K562 (cell line): ENCODE measurements around the gene ZSCAN12. TPM values are rescaled to one million over a fixed set of nuclear protein-coding genes. Genes with fewer than 3 reads are reported as not detected.
A peak's percentile ranks its signal among the peaks of the same experiment; 100 is the strongest.

Experiments
- ATF7 ChIP-seq: fragments of 450-650 bp; IDR thresholded peaks from 2 replicates; pipeline ENCODE4 v1.7.1; 2014; ENCODE audit warnings: mild to moderate bottlenecking, moderate library complexity
- CCAR2 ChIP-seq: fragments of 200-400 bp; formaldehyde crosslinking; IDR thresholded peaks from 2 replicates; pipeline ENCODE4 v1.6.1; 2017; ENCODE audit warnings: mild to moderate bottlenecking, low read depth, low read length
- E2F1 ChIP-seq: sonication (generic); formaldehyde crosslinking; IDR thresholded peaks from 2 replicates; pipeline ENCODE4 v1.8.1; 2023; ENCODE audit warnings: mild to moderate bottlenecking, missing genetic modification reagents, moderate library complexity
- FOSL1 ChIP-seq: fragments of 200-800 bp; sonication (Bioruptor generic); conservative IDR thresholded peaks from 2 replicates; pipeline ENCODE4 v1.6.1; 2016; ENCODE audit warnings: missing genetic modification characterization, missing compliant biosample characterization
- HNRNPLL ChIP-seq: fragments of 200-400 bp; formaldehyde crosslinking; IDR thresholded peaks from 2 replicates; pipeline ENCODE4 v1.6.1; 2017; ENCODE audit warnings: low read length, low read depth, mild to moderate bottlenecking; ENCODE audit not compliant: poor library complexity, severe bottlenecking
- NRF1 ChIP-seq, 2 experiments: fragments of 450-650 bp; IDR thresholded peaks in 1 of 2; conservative IDR thresholded peaks in 1 of 2; 2 replicates each; pipeline ENCODE4 v1.6.1; 2014; ENCODE audit warnings: mild to moderate bottlenecking in 2 of 2
- POLR2AphosphoS5 ChIP-seq: IDR thresholded peaks from 2 replicates; pipeline ENCODE4 v1.6.1; 2011; ENCODE audit warnings: mild to moderate bottlenecking, low read depth, low read length, moderate library complexity; ENCODE audit not compliant: control insufficient read depth, insufficient read depth
- RBBP5 ChIP-seq: fragments of 200-600 bp; sonication (generic); IDR thresholded peaks from 2 replicates; pipeline ENCODE4 v1.6.1; 2012; ENCODE audit warnings: borderline replicate concordance, mild to moderate bottlenecking, low read length, control low read depth, inconsistent platforms; ENCODE audit not compliant: insufficient read depth, poor library complexity, severe bottlenecking
- STAT6 ChIP-seq: sonication (generic); formaldehyde crosslinking; IDR thresholded peaks from 2 replicates; pipeline ENCODE4 v1.8.1; 2023; ENCODE audit warnings: mild to moderate bottlenecking, missing genetic modification reagents
- TAF15 ChIP-seq: fragments of 200-400 bp; formaldehyde crosslinking; IDR thresholded peaks from 2 replicates; pipeline ENCODE4 v1.6.1; 2017; ENCODE audit warnings: mild to moderate bottlenecking, low read depth, low read length, moderate library complexity
- TBP ChIP-seq: optimal IDR thresholded peaks from 2 replicates; pipeline ENCODE3; 2011; ENCODE audit warnings: low read depth, low read length, improper control_type of control experiment
- TCF3 ChIP-seq: sonication (generic); formaldehyde crosslinking; IDR thresholded peaks from 2 replicates; pipeline ENCODE4 v1.4.0; 2020; ENCODE audit warnings: mild to moderate bottlenecking, missing genetic modification reagents
- TFAM ChIP-seq: fragments of 250-450 bp; sonication (Bioruptor Pico); conservative IDR thresholded peaks from 2 replicates; pipeline ENCODE4 v1.5.0; 2021; ENCODE audit warnings: mild to moderate bottlenecking, moderate library complexity
- polyA plus RNA-seq, 8 experiments: library from polyadenylated mRNA; depleted of rRNA in 4 of 8; stranded (reverse) in 5 of 8; unstranded in 3 of 8; fragments of >200 nt; fragmentation: Nextera tagmentation in 2 of 8; fragmentation: Illumina TruSeq in 1 of 8; extraction: Ambion mirVana in 2 of 8; extraction: Trizol in 1 of 8; gene quantifications; 2 replicates each; pipeline versions ENCODE4 v1.2.1 to v1.2.3, GENCODE V29; 2011 to 2014; ENCODE audit warnings: inconsistent platforms in 1 of 8, missing spikeins in 1 of 8
- total RNA-seq, 7 experiments: library from RNA; depleted of rRNA in 6 of 7; stranded (reverse); fragments of >200 nt in 6 of 7; fragmentation: Illumina TruSeq in 2 of 7; extraction: Trizol in 2 of 7; gene quantifications; 2 replicates each; pipeline versions ENCODE4 v1.2.1 to v1.2.3, GENCODE V29; 2011 to 2021; ENCODE audit warnings: low replicate concordance in 1 of 7
- TF ChIP-seq, protein P1 (sequence below), 2 experiments: IDR thresholded peaks; 2 replicates each; pipeline ENCODE4 v1.6.1; 2011; ENCODE audit warnings: borderline replicate concordance in 1 of 2, control low read depth in 1 of 2, low read depth in 1 of 2, low read length in 1 of 2, mild to moderate bottlenecking in 1 of 2, mixed read lengths in 1 of 2, moderate library complexity in 1 of 2; ENCODE audit not compliant: insufficient read depth in 1 of 2, insufficient read length in 1 of 2, poor library complexity in 1 of 2, severe bottlenecking in 1 of 2; ENCODE audit errors: extremely low read depth in 1 of 2
- TF ChIP-seq, protein P2 (sequence below), 3 experiments: fragments of 200-800 bp in 1 of 3; sonication (Bioruptor generic) in 1 of 3; sonication (generic) in 1 of 3; formaldehyde crosslinking in 1 of 3; IDR thresholded peaks; 2 replicates each; pipeline versions ENCODE4 v1.6.1 to v1.8.0; 2016 to 2022; ENCODE audit warnings: mild to moderate bottlenecking in 2 of 3, missing compliant biosample characterization in 2 of 3, missing genetic modification characterization in 2 of 3, missing genetic modification reagents in 1 of 3
- TF ChIP-seq, protein P3 (sequence below): sonication (generic); formaldehyde crosslinking; IDR thresholded peaks from 2 replicates; pipeline ENCODE4 v1.8.1; 2023; ENCODE audit warnings: mild to moderate bottlenecking, missing genetic modification reagents

The ZSCAN12 gene
- total and polyA plus RNA-seq, 9 of the 15 experiments (the other 6 are each of a cell fraction or from before 2014, with no cell fraction given): 2.5 to 19.6 (median 12.5) TPM

DNA sequence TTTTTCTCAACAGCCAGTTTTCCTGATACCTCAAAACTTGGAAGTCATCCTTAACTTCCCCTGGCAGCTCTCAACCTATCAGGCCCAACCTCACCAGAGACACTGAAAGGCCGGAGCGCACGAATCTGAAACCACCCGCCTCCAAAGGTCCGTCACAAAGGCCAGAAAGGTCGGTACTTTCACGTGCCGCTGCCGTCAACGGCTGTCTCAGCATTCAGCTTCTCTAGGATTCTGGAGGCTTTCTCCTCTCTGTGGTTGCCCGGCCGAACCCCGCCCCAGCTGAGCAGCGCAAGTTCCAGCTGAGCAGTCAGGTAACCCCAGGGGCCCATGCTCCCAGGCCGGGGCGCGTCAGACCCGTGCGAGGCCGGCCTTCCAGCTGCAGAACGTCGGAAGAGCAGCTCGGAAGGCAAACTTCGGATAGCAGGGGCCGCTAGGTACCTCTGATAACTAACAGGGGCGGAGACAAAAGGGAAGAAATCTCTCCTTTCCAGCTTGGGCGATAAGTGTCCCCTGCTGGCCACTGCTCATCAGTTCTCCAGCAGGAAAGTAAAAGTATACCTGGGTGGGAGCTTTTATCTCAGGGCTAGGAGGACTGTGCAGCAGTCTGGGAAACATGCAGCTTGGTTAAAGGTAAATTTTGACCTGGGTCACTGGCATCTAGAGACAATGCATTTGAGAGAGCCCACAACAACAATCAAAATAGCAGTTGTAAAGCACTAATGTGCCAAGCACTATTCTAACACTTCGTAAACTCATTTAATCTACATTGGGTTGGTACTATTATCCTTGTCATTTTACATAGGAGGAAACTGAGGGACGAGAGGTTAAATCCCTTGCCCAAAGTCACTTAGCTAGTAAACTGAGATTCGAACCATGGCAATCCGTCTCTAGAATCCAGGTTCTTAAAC is 16.1 kb downstream of the ZSCAN12 start (continued):
- TF ChIP-seq STAT6 (CRISPR knock-in tag): peak; percentile 38; the same call in 1 of the 2 replicates
- peak; percentile 47 for TF ChIP-seq RBBP5
- TF ChIP-seq CCAR2: no peak
- peak; percentile 44 for TF ChIP-seq POLR2AphosphoS5
- TF ChIP-seq, protein P1, sequence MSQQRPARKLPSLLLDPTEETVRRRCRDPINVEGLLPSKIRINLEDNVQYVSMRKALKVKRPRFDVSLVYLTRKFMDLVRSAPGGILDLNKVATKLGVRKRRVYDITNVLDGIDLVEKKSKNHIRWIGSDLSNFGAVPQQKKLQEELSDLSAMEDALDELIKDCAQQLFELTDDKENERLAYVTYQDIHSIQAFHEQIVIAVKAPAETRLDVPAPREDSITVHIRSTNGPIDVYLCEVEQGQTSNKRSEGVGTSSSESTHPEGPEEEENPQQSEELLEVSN (IDR thresholded peaks at IDR 0.05; ENCODE audit: borderline replicate concordance in 1 of 2, extremely low read depth in 1 of 2, insufficient read depth in 1 of 2, insufficient read length in 1 of 2, low read depth in 1 of 2, low read length in 1 of 2, poor library complexity in 1 of 2, severe bottlenecking in 1 of 2): peak; percentile 79 to 91
- TF ChIP-seq TCF3 (CRISPR knock-in tag): peak; percentile 50
- peak; percentile 57; the same call in 1 of the 2 replicates for TF ChIP-seq ATF7
- TF ChIP-seq HNRNPLL: peak; percentile 73
- TF ChIP-seq NRF1 (conservative IDR thresholded peaks at IDR 0.05 in 1 of 2, IDR thresholded peaks at IDR 0.05 in 1 of 2): peak; percentile 78 to 80
- peak; percentile 47; the same call in 1 of the 2 replicates for TF ChIP-seq FOSL1 (tag)
- no peak for TF ChIP-seq E2F1 (CRISPR knock-in tag)
- TF ChIP-seq TBP: peak; percentile 66
- TF ChIP-seq TAF15: no peak
- TF ChIP-seq, protein P2, sequence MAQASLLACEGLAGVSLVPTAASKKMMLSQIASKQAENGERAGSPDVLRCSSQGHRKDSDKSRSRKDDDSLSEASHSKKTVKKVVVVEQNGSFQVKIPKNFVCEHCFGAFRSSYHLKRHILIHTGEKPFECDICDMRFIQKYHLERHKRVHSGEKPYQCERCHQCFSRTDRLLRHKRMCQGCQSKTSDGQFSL (CRISPR knock-in tag; IDR thresholded peaks at IDR 0.05): 0 out of 2 replicates have a peak, but pooled peaks have one; percentile 24
- TF ChIP-seq, protein P2 (tag; IDR thresholded peaks at IDR 0.05): no peak
- TF ChIP-seq TFAM (CRISPR knock-in tag): no peak
- TF ChIP-seq, protein P3, sequence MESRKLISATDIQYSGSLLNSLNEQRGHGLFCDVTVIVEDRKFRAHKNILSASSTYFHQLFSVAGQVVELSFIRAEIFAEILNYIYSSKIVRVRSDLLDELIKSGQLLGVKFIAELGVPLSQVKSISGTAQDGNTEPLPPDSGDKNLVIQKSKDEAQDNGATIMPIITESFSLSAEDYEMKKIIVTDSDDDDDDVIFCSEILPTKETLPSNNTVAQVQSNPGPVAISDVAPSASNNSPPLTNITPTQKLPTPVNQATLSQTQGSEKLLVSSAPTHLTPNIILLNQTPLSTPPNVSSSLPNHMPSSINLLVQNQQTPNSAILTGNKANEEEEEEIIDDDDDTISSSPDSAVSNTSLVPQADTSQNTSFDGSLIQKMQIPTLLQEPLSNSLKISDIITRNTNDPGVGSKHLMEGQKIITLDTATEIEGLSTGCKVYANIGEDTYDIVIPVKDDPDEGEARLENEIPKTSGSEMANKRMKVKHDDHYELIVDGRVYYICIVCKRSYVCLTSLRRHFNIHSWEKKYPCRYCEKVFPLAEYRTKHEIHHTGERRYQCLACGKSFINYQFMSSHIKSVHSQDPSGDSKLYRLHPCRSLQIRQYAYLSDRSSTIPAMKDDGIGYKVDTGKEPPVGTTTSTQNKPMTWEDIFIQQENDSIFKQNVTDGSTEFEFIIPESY (CRISPR knock-in tag): peak; percentile 74
